CD4-positive, alpha-beta T cell (primary cell): ENCODE data around the gene UGT2B11. TPM values are rescaled to one million over a fixed set of nuclear protein-coding genes. Genes with fewer than 3 reads are reported as not detected.
A peak's percentile ranks its signal among the peaks of the same experiment; 100 is the strongest.
"Not testable (repeated sequence)": the region's sequence is repeated elsewhere in the genome, so short reads cannot be mapped to it uniquely, and the experiment has no call there.

ENCODE experiments used
- ATAC-seq: fragments of 200-7000 bp; cut with Tn5 transposase; one replicate; pipeline ENCODE4 v1.10.0; 2022; ENCODE audit warnings: mild to moderate bottlenecking; ENCODE audit not compliant: poor library complexity
- CTCF ChIA-PET: fragments of 350-600 bp; sonication (Branson Sonifier 250); formaldehyde crosslinking; loops from one replicate; lab custom pipeline; 2021; ENCODE audit warnings: antibody characterized with exemption, inconsistent platforms; lab: Charles Lee
- POLR2A ChIA-PET: fragments of 350-600 bp; sonication (Branson Sonifier 250); formaldehyde crosslinking; loops from one replicate; lab custom pipeline; 2021; ENCODE audit warnings: antibody characterized with exemption, inconsistent platforms; lab: Charles Lee
- DNase-seq, 14 experiments: peaks; one replicate each; pipeline ENCODE4 v3.0.0-alpha.2; 2013 to 2020; ENCODE audit warnings: mixed read lengths in 2 of 14
- H3K27ac ChIP-seq, 2 donors: one replicate each; pipeline versions ENCODE4 v1.5.1 to v1.7.0; 2013; ENCODE audit warnings: low read length in 2 of 2, low read depth in 1 of 2, mild to moderate bottlenecking in 1 of 2
- H3K27me3 ChIP-seq, 2 experiments: 1 replicate in 1 of 2; 2 replicates in 1 of 2; pipeline versions ENCODE4 v1.6.1 to v1.7.0; 2013; ENCODE audit warnings: low read length in 2 of 2, control low read depth in 1 of 2, mild to moderate bottlenecking in 1 of 2, moderate library complexity in 1 of 2; ENCODE audit not compliant: insufficient read depth in 2 of 2, control insufficient read depth in 1 of 2
- H3K36me3 ChIP-seq: one replicate; pipeline ENCODE4 v1.6.1; 2013; ENCODE audit warnings: low read length, control low read depth; ENCODE audit not compliant: insufficient read depth
- H3K4me1 ChIP-seq: one replicate; pipeline ENCODE4 v1.6.1; 2013; ENCODE audit warnings: low read length, control low read depth; ENCODE audit not compliant: insufficient read depth
- H3K4me3 ChIP-seq: one replicate; pipeline ENCODE4 v1.5.1; 2013; ENCODE audit warnings: mild to moderate bottlenecking, low read length, moderate library complexity
- H3K9me3 ChIP-seq, 2 experiments: 1 replicate in 1 of 2; 2 replicates in 1 of 2; pipeline versions ENCODE4 v1.6.1 to v1.7.0; 2013; ENCODE audit warnings: low read length in 2 of 2, mild to moderate bottlenecking in 2 of 2, control low read depth in 1 of 2, moderate library complexity in 1 of 2; ENCODE audit not compliant: control insufficient read depth in 1 of 2, insufficient read depth in 1 of 2
- H3K27ac Mint-ChIP-seq: one replicate; pipeline ENCODE4 v1.8.0; 2020; ENCODE audit warnings: mixed read lengths
- H3K27me3 Mint-ChIP-seq: one replicate; pipeline ENCODE4 v1.8.0; 2021; ENCODE audit warnings: mixed read lengths
- H3K36me3 Mint-ChIP-seq: one replicate; pipeline ENCODE4 v1.8.0; 2021; ENCODE audit warnings: low read depth, mixed read lengths
- H3K4me1 Mint-ChIP-seq: one replicate; pipeline ENCODE4 v1.8.0; 2021; ENCODE audit warnings: low read depth, mixed read lengths
- H3K4me3 Mint-ChIP-seq: one replicate; pipeline ENCODE4 v1.8.0; 2020; ENCODE audit warnings: mild to moderate bottlenecking, mixed read lengths
- H3K9me3 Mint-ChIP-seq: one replicate; pipeline ENCODE4 v1.8.0; 2020; ENCODE audit warnings: mixed read lengths
- intact Hi-C, 2 experiments: fragments of 100-400 bp; cut with DNase I in 1 of 2; cut with micrococcal nuclease in 1 of 2; formaldehyde crosslinking; loops; one replicate each; pipeline versions ENCODE4 v1.15.1 to v1.9.0; 2023 to 2025; cut with DNase I, micrococcal nuclease
- total RNA-seq, 174 experiments: library from RNA in 2 of 174; stranded (reverse) in 2 of 174; gene quantifications; one replicate each; pipeline ENCODE4 v1.2.3 and lab custom pipeline; 2021 to 2026

Gene UGT2B11
- total RNA-seq, 2 experiments from 2014 or later: not detected

- H3K27me3 Mint-ChIP-seq, POLR2A ChIA-PET, H3K9me3 ChIP-seq, intact Hi-C loops, ATAC-seq, H3K27ac Mint-ChIP-seq, H3K4me3 ChIP-seq, H3K4me1 ChIP-seq, H3K4me1 Mint-ChIP-seq, H3K36me3 ChIP-seq, CTCF ChIA-PET, H3K9me3 Mint-ChIP-seq, H3K27ac ChIP-seq, H3K36me3 Mint-ChIP-seq, H3K4me3 Mint-ChIP-seq, H3K27me3 ChIP-seq, DNase-seq: not testable (repeated sequence)
Measured at GRCh38 chr4:69190621-69191020, 23.9 kb downstream of the UGT2B11 start.

DNA sequence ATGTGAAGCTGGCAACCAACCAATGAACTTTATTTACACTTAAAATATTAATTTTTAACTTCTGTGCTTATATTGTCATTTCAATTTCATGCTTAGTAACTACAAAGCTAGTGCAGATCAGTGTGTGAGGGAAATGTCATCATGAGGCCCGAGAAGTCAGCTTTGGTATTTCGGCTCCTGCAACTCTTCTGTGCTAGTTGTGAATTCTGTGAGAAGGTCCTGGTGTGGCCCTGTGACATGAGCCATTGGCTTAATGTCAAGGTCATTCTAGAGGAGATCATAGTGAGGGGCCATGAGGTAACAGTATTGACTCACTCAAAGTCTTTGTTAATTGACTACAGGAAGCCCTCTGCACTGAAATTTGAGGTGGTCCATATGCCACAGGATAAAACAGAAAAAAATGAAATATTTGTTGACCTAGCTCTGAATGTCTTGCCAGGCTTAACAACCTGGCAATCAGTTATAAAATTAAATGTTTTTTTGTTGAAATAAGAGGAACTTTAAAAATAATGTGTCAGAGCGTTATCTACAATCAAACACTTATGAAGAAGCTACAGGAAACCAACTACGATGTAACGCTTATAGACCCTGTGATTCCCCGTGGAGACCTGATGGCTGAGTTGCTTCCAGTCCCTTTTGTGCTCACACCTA is 32.9 kb downstream of the UGT2B11 start:
- H3K27ac ChIP-seq, POLR2A ChIA-PET, H3K4me3 ChIP-seq, H3K4me1 ChIP-seq, intact Hi-C loops, H3K36me3 Mint-ChIP-seq, CTCF ChIA-PET, H3K9me3 ChIP-seq, H3K9me3 Mint-ChIP-seq, H3K27me3 ChIP-seq, H3K4me1 Mint-ChIP-seq, H3K27me3 Mint-ChIP-seq, H3K4me3 Mint-ChIP-seq, ATAC-seq, H3K27ac Mint-ChIP-seq, H3K36me3 ChIP-seq, DNase-seq: not testable (repeated sequence)

GRCh38 chr4:69179817-69180216 is 34.7 kb downstream of the UGT2B11 start:
- intact Hi-C loops, H3K27me3 ChIP-seq, H3K27ac Mint-ChIP-seq, H3K9me3 Mint-ChIP-seq, H3K36me3 Mint-ChIP-seq, CTCF ChIA-PET, POLR2A ChIA-PET, ATAC-seq, H3K27ac ChIP-seq, H3K4me3 ChIP-seq, H3K4me3 Mint-ChIP-seq, H3K36me3 ChIP-seq, H3K9me3 ChIP-seq, H3K4me1 ChIP-seq, H3K4me1 Mint-ChIP-seq, H3K27me3 Mint-ChIP-seq, DNase-seq: not testable (repeated sequence)

- POLR2A ChIA-PET, H3K27ac Mint-ChIP-seq, ATAC-seq, H3K27ac ChIP-seq, H3K4me3 Mint-ChIP-seq, H3K27me3 Mint-ChIP-seq, H3K36me3 ChIP-seq, H3K4me1 Mint-ChIP-seq, H3K27me3 ChIP-seq, CTCF ChIA-PET, H3K4me1 ChIP-seq, H3K36me3 Mint-ChIP-seq, H3K9me3 ChIP-seq, intact Hi-C loops, DNase-seq, H3K9me3 Mint-ChIP-seq, H3K4me3 ChIP-seq: not testable (repeated sequence)
Measured at GRCh38 chr4:69178751-69179205, 35.8 kb downstream of the UGT2B11 start.

GRCh38 chr4:69170233-69171134 is 44.1 kb downstream of the UGT2B11 start:
- H3K4me1 ChIP-seq, H3K27me3 Mint-ChIP-seq, H3K9me3 ChIP-seq, POLR2A ChIA-PET, H3K27ac ChIP-seq, H3K27ac Mint-ChIP-seq, H3K36me3 ChIP-seq, CTCF ChIA-PET, H3K36me3 Mint-ChIP-seq, H3K4me3 Mint-ChIP-seq, H3K4me1 Mint-ChIP-seq, H3K27me3 ChIP-seq, H3K4me3 ChIP-seq, H3K9me3 Mint-ChIP-seq: not testable (repeated sequence)
- DNase-seq: peak in 6 of 14 experiments; percentile 3 to 27 (median 8)
- intact Hi-C loops: loop anchor here (5.0 kb wide), 2 partner anchors 893 to 898 kb away; no protein-coding TSS in a partner anchor
- ATAC-seq: peak; percentile 60

DNA sequence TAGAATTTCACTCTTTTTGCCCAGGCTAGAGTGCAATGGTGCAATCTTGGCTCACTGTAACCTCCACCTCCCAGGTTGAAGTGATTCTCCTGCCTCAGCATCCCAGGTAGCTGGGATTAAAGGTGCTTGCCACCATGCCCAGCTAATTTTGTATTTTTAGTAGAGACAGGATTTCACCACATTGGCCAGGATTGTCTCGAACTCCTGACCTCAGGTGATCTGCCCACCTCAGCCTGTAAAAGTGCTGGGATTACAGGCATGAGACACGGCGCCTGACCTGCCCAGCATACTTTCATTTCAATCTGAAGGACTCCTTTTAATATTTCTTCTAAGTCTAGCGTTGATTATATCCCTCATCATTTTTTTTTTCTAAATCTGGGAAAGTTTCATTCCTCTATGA is 45.4 kb downstream of the UGT2B11 start:
- H3K9me3 Mint-ChIP-seq, H3K9me3 ChIP-seq, H3K27ac ChIP-seq, DNase-seq, H3K4me3 Mint-ChIP-seq, H3K36me3 Mint-ChIP-seq, H3K4me1 Mint-ChIP-seq, H3K4me3 ChIP-seq, ATAC-seq, H3K27me3 Mint-ChIP-seq, CTCF ChIA-PET, H3K36me3 ChIP-seq, H3K27me3 ChIP-seq, H3K27ac Mint-ChIP-seq, POLR2A ChIA-PET, H3K4me1 ChIP-seq, intact Hi-C loops: not testable (repeated sequence)
